ENCODE measurements around the gene CACNA2D2. TPM values are rescaled to one million over a fixed set of nuclear protein-coding genes. Genes with fewer than 3 reads are reported as not detected.

Gene CACNA2D2
- total and polyA plus RNA-seq, 4 donors: 0.10 to 0.19 (median 0.15) TPM

- no peak for TF ChIP-seq FOXA2 (IDR thresholded peaks at IDR 0.05)
Measured at GRCh38 chr3:50519471-50520089, 16.1 kb upstream of the CACNA2D2 start (continued).

GRCh38 chr3:50518436-50518835 lies 15.0 kb upstream of the CACNA2D2 start:
- 86% methylated on average over 7 of the region's 7 CpGs for WGBS

More at GRCh38 chr3:50518436-50518835, 15.0 kb upstream of the CACNA2D2 start:
- Histone ChIP-seq H3K36me3 (ENCODE audit: control insufficient read depth in 4 of 4, insufficient read depth in 3 of 4, low read depth in 1 of 4, low read length in 3 of 4) (no peaks in the 10 kb centered on the region), H3K4me3 (ENCODE audit: low read depth in 1 of 3, low read length in 3 of 3) (no peak overlapping the region), H3K27ac (ENCODE audit: low read depth in 1 of 2, low read length in 2 of 2) (no peak overlapping the region), H3K27me3 (ENCODE audit: control insufficient read depth in 4 of 4, insufficient read depth in 4 of 4, low read length in 3 of 4) (peaks cover 0 to 4% (median 0%) of the 10 kb centered on the region in 4 donors), H3K4me1 (ENCODE audit: control insufficient read depth in 4 of 4, insufficient read depth in 4 of 4, low read length in 3 of 4) (no peaks in the 10 kb centered on the region), H3K9ac (ENCODE audit: low read depth in 1 of 2, low read length in 2 of 2) (no peak overlapping the region), H3K9me3 (ENCODE audit: control insufficient read depth in 4 of 4, low read length in 3 of 4) (no peaks in the 10 kb centered on the region)
- DNase-seq (ENCODE audit: low spot score): no peak
- TF ChIP-seq JUND (IDR thresholded peaks at IDR 0.05) (no peak), EGR1 (IDR thresholded peaks at IDR 0.05; ENCODE audit: low read depth in 2 of 2) (no peak), REST (IDR thresholded peaks at IDR 0.05) (no peak), HNF4G (IDR thresholded peaks at IDR 0.05) (no peak), SP1 (IDR thresholded peaks at IDR 0.05) (no peak), TAF1 (conservative IDR thresholded peaks at IDR 0.05) (no peak), CTCF (IDR thresholded peaks at IDR 0.05; ENCODE audit: low read depth, low read length, missing input control) (no peak), YY1 (IDR thresholded peaks at IDR 0.05) (no peak), ZBTB33 (IDR thresholded peaks at IDR 0.05) (no peak), ATF3 (IDR thresholded peaks at IDR 0.05) (no peak), RAD21 (IDR thresholded peaks at IDR 0.05) (no peak), NR2F2 (IDR thresholded peaks at IDR 0.05) (no peak), HNF4A (conservative IDR thresholded peaks at IDR 0.05) (no peak), MAX (IDR thresholded peaks at IDR 0.05) (no peak), FOXA1 (IDR thresholded peaks at IDR 0.05) (no peak), RXRA (IDR thresholded peaks at IDR 0.05) (no peak), FOXA2 (IDR thresholded peaks at IDR 0.05) (no peak), GABPA (IDR thresholded peaks at IDR 0.05 in 1 of 2, conservative IDR thresholded peaks at IDR 0.05 in 1 of 2) (no peak)

Data from liver (tissue), 9 donors.